GM18498 (cell line): ENCODE data around the gene TANC1.

Experiments
- ATAC-seq: cut with Tn5 transposase; IDR thresholded peaks from one replicate; pipeline ENCODE4 v1.9.1; 2021; ENCODE audit warnings: mild to moderate bottlenecking, moderate library complexity; ENCODE audit not compliant: unreplicated experiment

TANC1 gene

GRCh38 chr2:159243529-159243928 lies 275.1 kb downstream of the TANC1 start:
- ATAC-seq: no peak

- ATAC-seq: no peak
These were observed 278.0 kb downstream of the TANC1 start for GRCh38 chr2:159246325-159246988.

- peak; percentile 61 for ATAC-seq
These were observed 281.7 kb downstream of the TANC1 start for GRCh38 chr2:159249990-159250715.

GRCh38 chr2:159251296-159252173 lies 283.1 kb downstream of the TANC1 start:
- no peak for ATAC-seq

- no peak for ATAC-seq
These were observed 284.5 kb downstream of the TANC1 start for GRCh38 chr2:159252905-159253304.

- ATAC-seq: no peak
These were observed 287.7 kb downstream of the TANC1 start for GRCh38 chr2:159256159-159256558.

GRCh38 chr2:159262226-159262625 lies 293.8 kb downstream of the TANC1 start:
- no peak for ATAC-seq

GRCh38 chr2:159262904-159263303 lies 294.5 kb downstream of the TANC1 start:
- no peak for ATAC-seq

- ATAC-seq: no peak
These were observed 296.7 kb downstream of the TANC1 start for GRCh38 chr2:159265171-159265576.

- ATAC-seq: no peak
These were observed 298.1 kb downstream of the TANC1 start for GRCh38 chr2:159266554-159266953.

GRCh38 chr2:159267921-159268320 lies 299.5 kb downstream of the TANC1 start:
- no peak for ATAC-seq

- ATAC-seq: no peak
These were observed 302.4 kb downstream of the TANC1 start for GRCh38 chr2:159270744-159271379.

GRCh38 chr2:159272156-159272555 lies 303.7 kb downstream of the TANC1 start:
- no peak for ATAC-seq

GRCh38 chr2:159275111-159275510 lies 306.7 kb downstream of the TANC1 start:
- ATAC-seq: no peak

GRCh38 chr2:159279700-159280099 lies 311.3 kb downstream of the TANC1 start:
- no peak for ATAC-seq

GRCh38 chr2:159281002-159281401 lies 312.6 kb downstream of the TANC1 start:
- no peak for ATAC-seq
